ENCODE results near the gene FPGS.

DNA sequence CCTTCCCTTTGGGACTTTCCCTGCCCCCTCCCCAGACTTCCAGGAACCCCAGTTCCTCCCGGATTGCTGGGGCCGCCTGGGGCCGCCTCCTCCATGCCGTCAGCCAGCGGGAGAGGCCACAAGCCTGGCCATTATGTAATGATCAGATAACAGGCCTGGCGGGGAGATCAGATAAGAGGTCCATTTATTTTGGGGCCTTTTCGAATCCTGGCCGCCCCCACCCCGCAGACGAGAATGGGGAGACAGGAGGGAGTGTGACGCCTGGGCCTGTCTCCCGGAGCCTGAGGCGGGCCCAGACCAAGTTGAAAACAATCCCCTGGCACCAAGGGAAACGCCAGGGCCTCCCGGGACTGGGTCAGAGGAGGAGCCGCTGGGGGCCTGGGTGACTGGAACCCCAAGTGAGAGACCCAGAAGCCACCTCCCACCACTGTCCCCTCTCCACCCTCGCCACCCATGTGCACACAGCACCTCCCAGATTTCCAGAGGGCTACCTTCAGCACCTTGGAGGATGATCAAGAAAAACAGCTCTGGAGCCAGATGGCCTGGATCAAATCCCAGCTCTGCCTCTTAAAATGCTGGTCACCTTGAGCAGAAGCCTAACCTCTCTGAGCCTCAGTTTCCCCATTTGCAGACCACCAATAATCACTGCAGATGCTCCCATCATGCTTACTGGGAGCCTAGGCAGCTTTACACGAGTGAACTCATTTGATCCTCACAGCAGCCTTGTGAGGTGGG lies 43.9 kb downstream of the FPGS start:
- TF ChIP-seq POLR2A (IDR thresholded peaks at IDR 0.05) = no peak
- TF ChIP-seq, protein P1, sequence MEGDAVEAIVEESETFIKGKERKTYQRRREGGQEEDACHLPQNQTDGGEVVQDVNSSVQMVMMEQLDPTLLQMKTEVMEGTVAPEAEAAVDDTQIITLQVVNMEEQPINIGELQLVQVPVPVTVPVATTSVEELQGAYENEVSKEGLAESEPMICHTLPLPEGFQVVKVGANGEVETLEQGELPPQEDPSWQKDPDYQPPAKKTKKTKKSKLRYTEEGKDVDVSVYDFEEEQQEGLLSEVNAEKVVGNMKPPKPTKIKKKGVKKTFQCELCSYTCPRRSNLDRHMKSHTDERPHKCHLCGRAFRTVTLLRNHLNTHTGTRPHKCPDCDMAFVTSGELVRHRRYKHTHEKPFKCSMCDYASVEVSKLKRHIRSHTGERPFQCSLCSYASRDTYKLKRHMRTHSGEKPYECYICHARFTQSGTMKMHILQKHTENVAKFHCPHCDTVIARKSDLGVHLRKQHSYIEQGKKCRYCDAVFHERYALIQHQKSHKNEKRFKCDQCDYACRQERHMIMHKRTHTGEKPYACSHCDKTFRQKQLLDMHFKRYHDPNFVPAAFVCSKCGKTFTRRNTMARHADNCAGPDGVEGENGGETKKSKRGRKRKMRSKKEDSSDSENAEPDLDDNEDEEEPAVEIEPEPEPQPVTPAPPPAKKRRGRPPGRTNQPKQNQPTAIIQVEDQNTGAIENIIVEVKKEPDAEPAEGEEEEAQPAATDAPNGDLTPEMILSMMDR (IDR thresholded peaks at IDR 0.05) = no peak
